Loucy (cell line): ENCODE results near the gene SVIP.

ENCODE experiments used
- H2AFZ ChIP-seq: fragments of 200-600 bp; sonication (generic); 2 replicates; pipeline ENCODE4 v1.6.0; 2016; ENCODE audit warnings: antibody characterized with exemption, mild to moderate bottlenecking, low read length, moderate library complexity
- H3F3A ChIP-seq: fragments of 200-600 bp; 2 replicates; pipeline ENCODE4 v1.6.0; 2016; ENCODE audit warnings: antibody characterized with exemption, low read depth, mild to moderate bottlenecking
- H3K27me3 ChIP-seq: fragments of 200-600 bp; sonication (generic); 2 replicates; pipeline ENCODE4 v1.6.1; 2014; ENCODE audit warnings: low read length, mild to moderate bottlenecking; ENCODE audit not compliant: insufficient read depth, poor library complexity, severe bottlenecking
- H3K36me3 ChIP-seq: fragments of 200-600 bp; sonication (generic); 2 replicates; pipeline ENCODE4 v1.6.1; 2016; ENCODE audit warnings: low read length; ENCODE audit not compliant: insufficient read depth
- H3K4me1 ChIP-seq: fragments of 200-600 bp; sonication (generic); 2 replicates; pipeline ENCODE4 v1.5.1; 2014; ENCODE audit warnings: low read length, mild to moderate bottlenecking; ENCODE audit not compliant: insufficient read depth, poor library complexity, severe bottlenecking
- H3K4me2 ChIP-seq: fragments of 200-600 bp; sonication (generic); 2 replicates; pipeline ENCODE4 v1.6.0; 2014; ENCODE audit warnings: antibody characterized with exemption, low read length, low read depth, mild to moderate bottlenecking; ENCODE audit not compliant: poor library complexity, severe bottlenecking
- H3K4me3 ChIP-seq: fragments of 200-600 bp; sonication (generic); 2 replicates; pipeline ENCODE4 v1.5.1; 2014; ENCODE audit warnings: low read length, mild to moderate bottlenecking, mixed read lengths; ENCODE audit not compliant: poor library complexity, severe bottlenecking
- H3K79me2 ChIP-seq: fragments of 200-600 bp; sonication (generic); 2 replicates; pipeline ENCODE4 v1.6.1; 2014; ENCODE audit warnings: low read length; ENCODE audit not compliant: insufficient read depth
- H3K9ac ChIP-seq: fragments of 200-600 bp; sonication (generic); 2 replicates; pipeline ENCODE4 v1.6.0; 2014; ENCODE audit warnings: mild to moderate bottlenecking, low read depth, low read length, moderate library complexity; ENCODE audit not compliant: poor library complexity, severe bottlenecking
- H3K9me2 ChIP-seq: fragments of 200-600 bp; sonication (generic); replicated peaks from 2 replicates; pipeline ENCODE4 v1.6.1; 2016; ENCODE audit warnings: low read depth, low read length, mixed read lengths
- H3K9me3 ChIP-seq: fragments of 200-600 bp; sonication (generic); 2 replicates; pipeline ENCODE4 v1.6.1; 2014; ENCODE audit warnings: mild to moderate bottlenecking, antibody characterized with exemption, low read length, low read depth; ENCODE audit not compliant: insufficient read depth
- H4K20me1 ChIP-seq: fragments of 200-600 bp; sonication (generic); 2 replicates; pipeline ENCODE4 v1.6.0; 2014; ENCODE audit warnings: antibody characterized with exemption, low read length, mild to moderate bottlenecking; ENCODE audit not compliant: insufficient read depth, poor library complexity, severe bottlenecking
- CTCF ChIP-seq: fragments of 200-600 bp; sonication (generic); conservative IDR thresholded peaks from 2 replicates; pipeline ENCODE4 v1.5.1; 2014; ENCODE audit warnings: mild to moderate bottlenecking, antibody characterized with exemption, low read length
- EZH2phosphoT487 ChIP-seq: fragments of 200-600 bp; IDR thresholded peaks from 2 replicates; pipeline ENCODE4 v1.6.1; 2018; ENCODE audit warnings: antibody characterized with exemption, mild to moderate bottlenecking, moderate library complexity, borderline replicate concordance

The SVIP gene

GRCh38 chr11:22832315-22833015 is 2.9 kb upstream of the SVIP start:
- no peak overlapping the region for H3K4me3 ChIP-seq
- H3K4me1 ChIP-seq, result peaks cover 36% of the 10 kb centered on the region
- peak overlapping the region; percentile 30; the same call in 1 of the 2 replicates for H2AFZ ChIP-seq
- H3K79me2 ChIP-seq, result peaks cover 17% of the 10 kb centered on the region
- no peaks in the 10 kb centered on the region for H4K20me1 ChIP-seq
- H3F3A ChIP-seq, result no peaks in the 10 kb centered on the region
- TF ChIP-seq EZH2phosphoT487 (no peak), CTCF (no peak)
- no peak overlapping the region for H3K9ac ChIP-seq
- H3K36me3 ChIP-seq, result no peaks in the 10 kb centered on the region
- no peaks in the 10 kb centered on the region for H3K27me3 ChIP-seq
- H3K9me2 ChIP-seq, result no peaks in the 10 kb centered on the region
- H3K4me2 ChIP-seq, result no peak overlapping the region
- no peaks in the 10 kb centered on the region for H3K9me3 ChIP-seq

GRCh38 chr11:22830082-22830414 is 447 bp upstream of the SVIP start:
- Histone ChIP-seq H3F3A (no peaks in the 10 kb centered on the region), H3K4me3 (peak overlapping the region; percentile 66), H3K9me3 (no peaks in the 10 kb centered on the region), H3K27me3 (no peaks in the 10 kb centered on the region), H2AFZ (no peak overlapping the region), H3K79me2 (peaks cover 22% of the 10 kb centered on the region), H3K4me2 (peak overlapping the region; percentile 78), H3K9me2 (no peaks in the 10 kb centered on the region), H3K4me1 (peaks cover 41% of the 10 kb centered on the region), H4K20me1 (no peaks in the 10 kb centered on the region), H3K9ac (no peak overlapping the region), H3K36me3 (peaks cover 3% of the 10 kb centered on the region; the same call in 1 of the 2 replicates)
- TF ChIP-seq EZH2phosphoT487, result no peak
- no peak for TF ChIP-seq CTCF

GRCh38 chr11:22828373-22828772 is 1.2 kb downstream of the SVIP start:
- Histone ChIP-seq H4K20me1 (no peaks in the 10 kb centered on the region), H3K27me3 (no peaks in the 10 kb centered on the region), H3K9me3 (no peaks in the 10 kb centered on the region), H3K4me3 (peak overlapping the region; percentile 82), H3K9me2 (no peaks in the 10 kb centered on the region), H3F3A (no peaks in the 10 kb centered on the region), H3K9ac (peak overlapping the region; percentile 83), H3K36me3 (peaks cover 9% of the 10 kb centered on the region; the same call in 1 of the 2 replicates), H3K79me2 (peaks cover 22% of the 10 kb centered on the region), H3K4me2 (peak overlapping the region; percentile 81), H3K4me1 (peaks cover 41% of the 10 kb centered on the region), H2AFZ (peak overlapping the region; percentile 94; the same call in 1 of the 2 replicates)
- no peak for TF ChIP-seq EZH2phosphoT487
- no peak for TF ChIP-seq CTCF
